K562 (cell line): Measurements from ENCODE around the gene SRC. TPM values are rescaled to one million over a fixed set of nuclear protein-coding genes. Genes with fewer than 3 reads are reported as not detected.
A peak's percentile ranks its signal among the peaks of the same experiment; 100 is the strongest.

ENCODE experiments used
- PHF8 ChIP-seq: fragments of 200-600 bp; sonication (generic); IDR thresholded peaks from 2 replicates; pipeline ENCODE4 v1.6.1; 2012; ENCODE audit warnings: mixed run types, mild to moderate bottlenecking, inconsistent platforms, low read length, moderate library complexity, borderline replicate concordance
- ZBTB7A ChIP-seq: IDR thresholded peaks from 2 replicates; pipeline ENCODE4 v1.6.1; 2011; ENCODE audit warnings: low read depth, mild to moderate bottlenecking, low read length, moderate library complexity, borderline replicate concordance; ENCODE audit not compliant: control insufficient read depth
- ZNF41 ChIP-seq: fragments of 250-450 bp; sonication (Bioruptor Pico); conservative IDR thresholded peaks from 2 replicates; pipeline ENCODE4 v1.4.0; 2020; ENCODE audit warnings: mild to moderate bottlenecking
- ZNF707 ChIP-seq: fragments of 250-450 bp; sonication (Bioruptor Pico); conservative IDR thresholded peaks from 2 replicates; pipeline ENCODE4 v1.8.0; 2022; ENCODE audit warnings: inconsistent platforms, mild to moderate bottlenecking, moderate library complexity
- polyA plus RNA-seq, 8 experiments: library from polyadenylated mRNA; depleted of rRNA in 4 of 8; stranded (reverse) in 5 of 8; unstranded in 3 of 8; fragments of >200 nt; fragmentation: Nextera tagmentation in 2 of 8; fragmentation: Illumina TruSeq in 1 of 8; extraction: Ambion mirVana in 2 of 8; extraction: Trizol in 1 of 8; gene quantifications; 2 replicates each; pipeline versions ENCODE4 v1.2.1 to v1.2.3, GENCODE V29; 2011 to 2014; ENCODE audit warnings: inconsistent platforms in 1 of 8, missing spikeins in 1 of 8
- total RNA-seq, 7 experiments: library from RNA; depleted of rRNA in 6 of 7; stranded (reverse); fragments of >200 nt in 6 of 7; fragmentation: Illumina TruSeq in 2 of 7; extraction: Trizol in 2 of 7; gene quantifications; 2 replicates each; pipeline versions ENCODE4 v1.2.1 to v1.2.3, GENCODE V29; 2011 to 2021; ENCODE audit warnings: low replicate concordance in 1 of 7
- TF ChIP-seq, protein P1 (sequence below): fragments of 450-650 bp; IDR thresholded peaks from 2 replicates; pipeline ENCODE4 v1.6.1; 2016; ENCODE audit warnings: mild to moderate bottlenecking, moderate library complexity
- TF ChIP-seq, protein P2 (sequence below): fragments of 450-650 bp; IDR thresholded peaks from 2 replicates; pipeline ENCODE4 v1.7.0; 2016; ENCODE audit warnings: borderline replicate concordance

SRC gene
- total and polyA plus RNA-seq, 9 of the 15 experiments (the other 6 are each of a cell fraction or from before 2014, with no cell fraction given), result 0.06 to 8.5 (median 3.1) TPM

DNA sequence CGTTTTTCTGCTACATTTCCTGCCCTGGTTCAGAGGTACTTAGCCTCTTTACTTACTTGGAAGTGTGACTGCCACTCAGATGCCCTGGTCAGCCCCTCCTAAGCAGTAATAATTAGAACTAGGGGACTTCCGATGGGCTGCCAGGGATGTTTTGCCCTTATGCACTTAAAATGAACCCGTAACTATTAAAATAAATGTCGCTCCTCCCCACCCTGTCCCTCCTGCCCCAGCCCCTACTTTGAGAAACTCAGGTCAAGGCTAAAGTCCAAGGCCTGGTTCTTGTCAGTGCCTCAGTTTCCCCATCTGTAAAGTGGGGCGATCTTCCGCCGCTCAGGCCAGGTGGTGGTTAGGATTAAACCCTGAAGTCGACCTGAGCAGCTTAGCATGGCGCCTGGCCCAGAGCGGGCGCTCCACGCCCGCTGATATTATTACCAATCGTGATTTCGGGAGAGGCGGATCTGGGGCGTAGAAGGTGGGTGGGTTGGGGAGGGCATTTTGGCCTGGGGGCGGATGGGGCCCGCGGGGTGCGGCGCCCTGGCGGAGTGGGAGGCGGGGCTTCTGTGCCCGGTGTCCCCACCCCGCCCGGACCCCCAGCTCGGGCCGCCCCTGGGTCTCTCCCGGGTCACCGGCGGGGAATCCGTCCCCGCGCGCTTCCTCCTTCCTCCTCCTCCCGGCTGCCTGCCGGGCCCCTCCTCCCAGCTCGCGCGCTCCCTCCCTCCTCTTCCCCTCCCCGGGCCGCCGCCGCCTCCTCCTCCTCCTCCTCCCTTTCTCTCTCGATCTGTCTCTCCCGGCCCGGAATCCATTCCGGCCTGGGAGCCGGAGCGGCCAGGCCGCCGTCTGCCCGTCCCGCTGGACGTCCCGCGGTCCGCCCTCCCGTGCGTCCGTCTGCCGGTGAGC, at the start of gene SRC (continued):
- TF ChIP-seq ZBTB7A, result peak; percentile 77; the same call in 1 of the 2 replicates
- TF ChIP-seq ZNF707 (CRISPR knock-in tag), result no peak
- TF ChIP-seq ZNF41 (CRISPR knock-in tag), result no peak
- peak; percentile 34; the same call in 1 of the 2 replicates for TF ChIP-seq PHF8
- TF ChIP-seq, protein P1, sequence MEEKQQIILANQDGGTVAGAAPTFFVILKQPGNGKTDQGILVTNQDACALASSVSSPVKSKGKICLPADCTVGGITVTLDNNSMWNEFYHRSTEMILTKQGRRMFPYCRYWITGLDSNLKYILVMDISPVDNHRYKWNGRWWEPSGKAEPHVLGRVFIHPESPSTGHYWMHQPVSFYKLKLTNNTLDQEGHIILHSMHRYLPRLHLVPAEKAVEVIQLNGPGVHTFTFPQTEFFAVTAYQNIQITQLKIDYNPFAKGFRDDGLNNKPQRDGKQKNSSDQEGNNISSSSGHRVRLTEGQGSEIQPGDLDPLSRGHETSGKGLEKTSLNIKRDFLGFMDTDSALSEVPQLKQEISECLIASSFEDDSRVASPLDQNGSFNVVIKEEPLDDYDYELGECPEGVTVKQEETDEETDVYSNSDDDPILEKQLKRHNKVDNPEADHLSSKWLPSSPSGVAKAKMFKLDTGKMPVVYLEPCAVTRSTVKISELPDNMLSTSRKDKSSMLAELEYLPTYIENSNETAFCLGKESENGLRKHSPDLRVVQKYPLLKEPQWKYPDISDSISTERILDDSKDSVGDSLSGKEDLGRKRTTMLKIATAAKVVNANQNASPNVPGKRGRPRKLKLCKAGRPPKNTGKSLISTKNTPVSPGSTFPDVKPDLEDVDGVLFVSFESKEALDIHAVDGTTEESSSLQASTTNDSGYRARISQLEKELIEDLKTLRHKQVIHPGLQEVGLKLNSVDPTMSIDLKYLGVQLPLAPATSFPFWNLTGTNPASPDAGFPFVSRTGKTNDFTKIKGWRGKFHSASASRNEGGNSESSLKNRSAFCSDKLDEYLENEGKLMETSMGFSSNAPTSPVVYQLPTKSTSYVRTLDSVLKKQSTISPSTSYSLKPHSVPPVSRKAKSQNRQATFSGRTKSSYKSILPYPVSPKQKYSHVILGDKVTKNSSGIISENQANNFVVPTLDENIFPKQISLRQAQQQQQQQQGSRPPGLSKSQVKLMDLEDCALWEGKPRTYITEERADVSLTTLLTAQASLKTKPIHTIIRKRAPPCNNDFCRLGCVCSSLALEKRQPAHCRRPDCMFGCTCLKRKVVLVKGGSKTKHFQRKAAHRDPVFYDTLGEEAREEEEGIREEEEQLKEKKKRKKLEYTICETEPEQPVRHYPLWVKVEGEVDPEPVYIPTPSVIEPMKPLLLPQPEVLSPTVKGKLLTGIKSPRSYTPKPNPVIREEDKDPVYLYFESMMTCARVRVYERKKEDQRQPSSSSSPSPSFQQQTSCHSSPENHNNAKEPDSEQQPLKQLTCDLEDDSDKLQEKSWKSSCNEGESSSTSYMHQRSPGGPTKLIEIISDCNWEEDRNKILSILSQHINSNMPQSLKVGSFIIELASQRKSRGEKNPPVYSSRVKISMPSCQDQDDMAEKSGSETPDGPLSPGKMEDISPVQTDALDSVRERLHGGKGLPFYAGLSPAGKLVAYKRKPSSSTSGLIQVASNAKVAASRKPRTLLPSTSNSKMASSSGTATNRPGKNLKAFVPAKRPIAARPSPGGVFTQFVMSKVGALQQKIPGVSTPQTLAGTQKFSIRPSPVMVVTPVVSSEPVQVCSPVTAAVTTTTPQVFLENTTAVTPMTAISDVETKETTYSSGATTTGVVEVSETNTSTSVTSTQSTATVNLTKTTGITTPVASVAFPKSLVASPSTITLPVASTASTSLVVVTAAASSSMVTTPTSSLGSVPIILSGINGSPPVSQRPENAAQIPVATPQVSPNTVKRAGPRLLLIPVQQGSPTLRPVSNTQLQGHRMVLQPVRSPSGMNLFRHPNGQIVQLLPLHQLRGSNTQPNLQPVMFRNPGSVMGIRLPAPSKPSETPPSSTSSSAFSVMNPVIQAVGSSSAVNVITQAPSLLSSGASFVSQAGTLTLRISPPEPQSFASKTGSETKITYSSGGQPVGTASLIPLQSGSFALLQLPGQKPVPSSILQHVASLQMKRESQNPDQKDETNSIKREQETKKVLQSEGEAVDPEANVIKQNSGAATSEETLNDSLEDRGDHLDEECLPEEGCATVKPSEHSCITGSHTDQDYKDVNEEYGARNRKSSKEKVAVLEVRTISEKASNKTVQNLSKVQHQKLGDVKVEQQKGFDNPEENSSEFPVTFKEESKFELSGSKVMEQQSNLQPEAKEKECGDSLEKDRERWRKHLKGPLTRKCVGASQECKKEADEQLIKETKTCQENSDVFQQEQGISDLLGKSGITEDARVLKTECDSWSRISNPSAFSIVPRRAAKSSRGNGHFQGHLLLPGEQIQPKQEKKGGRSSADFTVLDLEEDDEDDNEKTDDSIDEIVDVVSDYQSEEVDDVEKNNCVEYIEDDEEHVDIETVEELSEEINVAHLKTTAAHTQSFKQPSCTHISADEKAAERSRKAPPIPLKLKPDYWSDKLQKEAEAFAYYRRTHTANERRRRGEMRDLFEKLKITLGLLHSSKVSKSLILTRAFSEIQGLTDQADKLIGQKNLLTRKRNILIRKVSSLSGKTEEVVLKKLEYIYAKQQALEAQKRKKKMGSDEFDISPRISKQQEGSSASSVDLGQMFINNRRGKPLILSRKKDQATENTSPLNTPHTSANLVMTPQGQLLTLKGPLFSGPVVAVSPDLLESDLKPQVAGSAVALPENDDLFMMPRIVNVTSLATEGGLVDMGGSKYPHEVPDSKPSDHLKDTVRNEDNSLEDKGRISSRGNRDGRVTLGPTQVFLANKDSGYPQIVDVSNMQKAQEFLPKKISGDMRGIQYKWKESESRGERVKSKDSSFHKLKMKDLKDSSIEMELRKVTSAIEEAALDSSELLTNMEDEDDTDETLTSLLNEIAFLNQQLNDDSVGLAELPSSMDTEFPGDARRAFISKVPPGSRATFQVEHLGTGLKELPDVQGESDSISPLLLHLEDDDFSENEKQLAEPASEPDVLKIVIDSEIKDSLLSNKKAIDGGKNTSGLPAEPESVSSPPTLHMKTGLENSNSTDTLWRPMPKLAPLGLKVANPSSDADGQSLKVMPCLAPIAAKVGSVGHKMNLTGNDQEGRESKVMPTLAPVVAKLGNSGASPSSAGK, result no peak
- TF ChIP-seq, protein P2, sequence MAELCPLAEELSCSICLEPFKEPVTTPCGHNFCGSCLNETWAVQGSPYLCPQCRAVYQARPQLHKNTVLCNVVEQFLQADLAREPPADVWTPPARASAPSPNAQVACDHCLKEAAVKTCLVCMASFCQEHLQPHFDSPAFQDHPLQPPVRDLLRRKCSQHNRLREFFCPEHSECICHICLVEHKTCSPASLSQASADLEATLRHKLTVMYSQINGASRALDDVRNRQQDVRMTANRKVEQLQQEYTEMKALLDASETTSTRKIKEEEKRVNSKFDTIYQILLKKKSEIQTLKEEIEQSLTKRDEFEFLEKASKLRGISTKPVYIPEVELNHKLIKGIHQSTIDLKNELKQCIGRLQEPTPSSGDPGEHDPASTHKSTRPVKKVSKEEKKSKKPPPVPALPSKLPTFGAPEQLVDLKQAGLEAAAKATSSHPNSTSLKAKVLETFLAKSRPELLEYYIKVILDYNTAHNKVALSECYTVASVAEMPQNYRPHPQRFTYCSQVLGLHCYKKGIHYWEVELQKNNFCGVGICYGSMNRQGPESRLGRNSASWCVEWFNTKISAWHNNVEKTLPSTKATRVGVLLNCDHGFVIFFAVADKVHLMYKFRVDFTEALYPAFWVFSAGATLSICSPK, result no peak
- TF ChIP-seq, all 486 proteins: peak for 32
